ENCODE measurements around the gene OSBP2.

OSBP2 gene

GRCh38 chr22:30743257-30744020 is 48.8 kb downstream of the OSBP2 start:
- H3K4me3 ChIP-seq (ENCODE audit: control insufficient read depth, low read depth, low read length): no peak overlapping the region
- DNase-seq (ENCODE audit: low read depth): no peak
- TF ChIP-seq CTCF (conservative IDR thresholded peaks at IDR 0.05; ENCODE audit: control insufficient read depth, insufficient read depth, low read depth, low read length): no peak

- no peak for TF ChIP-seq CTCF (conservative IDR thresholded peaks at IDR 0.05; ENCODE audit: control insufficient read depth, insufficient read depth, low read depth, low read length)
- DNase-seq (ENCODE audit: low read depth): no peak
- no peak overlapping the region for H3K4me3 ChIP-seq (ENCODE audit: control insufficient read depth, low read depth, low read length)
These were observed 49.5 kb downstream of the OSBP2 start for GRCh38 chr22:30744224-30744623.

GRCh38 chr22:30747493-30747892 is 52.8 kb downstream of the OSBP2 start:
- DNase-seq (ENCODE audit: low read depth): no peak
- H3K4me3 ChIP-seq (ENCODE audit: control insufficient read depth, low read depth, low read length): no peak overlapping the region

GRCh38 chr22:30749272-30749671 is 54.6 kb downstream of the OSBP2 start:
- no peak for TF ChIP-seq CTCF (conservative IDR thresholded peaks at IDR 0.05; ENCODE audit: control insufficient read depth, insufficient read depth, low read depth, low read length)
- no peak for DNase-seq (ENCODE audit: low read depth)
- no peak overlapping the region for H3K4me3 ChIP-seq (ENCODE audit: control insufficient read depth, low read depth, low read length)

More at GRCh38 chr22:30747493-30747892, 52.8 kb downstream of the OSBP2 start:
- no peak for TF ChIP-seq CTCF (conservative IDR thresholded peaks at IDR 0.05; ENCODE audit: control insufficient read depth, insufficient read depth, low read depth, low read length)

- no peak for DNase-seq (ENCODE audit: low read depth)
- TF ChIP-seq CTCF (conservative IDR thresholded peaks at IDR 0.05; ENCODE audit: control insufficient read depth, insufficient read depth, low read depth, low read length): no peak
- no peak overlapping the region for H3K4me3 ChIP-seq (ENCODE audit: control insufficient read depth, low read depth, low read length)
These were observed 55.2 kb downstream of the OSBP2 start for GRCh38 chr22:30749849-30750248.

- H3K4me3 ChIP-seq (ENCODE audit: control insufficient read depth, low read depth, low read length): no peak overlapping the region
- DNase-seq (ENCODE audit: low read depth): no peak
- no peak for TF ChIP-seq CTCF (conservative IDR thresholded peaks at IDR 0.05; ENCODE audit: control insufficient read depth, insufficient read depth, low read depth, low read length)
These were observed 56.9 kb downstream of the OSBP2 start for GRCh38 chr22:30751529-30751928.

All from fibroblast of mammary gland (primary cell).